Measurements from ENCODE around the gene EPHA6.

DNA sequence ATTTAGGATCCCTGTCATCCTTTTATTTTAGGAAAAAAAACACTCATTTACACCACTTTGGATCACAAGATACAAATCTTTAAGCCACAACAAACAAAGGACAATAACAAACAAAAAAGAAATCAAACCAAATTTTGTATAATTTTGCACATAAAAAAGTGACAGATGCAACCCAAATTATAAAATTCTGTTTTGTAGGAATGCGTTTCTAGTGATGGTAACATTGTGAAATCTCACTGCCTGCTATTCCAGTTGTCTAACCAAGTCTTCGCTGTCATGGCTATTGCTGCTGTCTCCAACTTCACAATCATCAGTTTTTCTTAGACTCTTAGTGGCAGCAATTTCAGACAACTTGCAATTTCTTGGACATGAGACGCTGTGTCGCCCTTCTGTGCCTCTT is 891.8 kb downstream of the EPHA6 start:
- TF ChIP-seq, protein P1, sequence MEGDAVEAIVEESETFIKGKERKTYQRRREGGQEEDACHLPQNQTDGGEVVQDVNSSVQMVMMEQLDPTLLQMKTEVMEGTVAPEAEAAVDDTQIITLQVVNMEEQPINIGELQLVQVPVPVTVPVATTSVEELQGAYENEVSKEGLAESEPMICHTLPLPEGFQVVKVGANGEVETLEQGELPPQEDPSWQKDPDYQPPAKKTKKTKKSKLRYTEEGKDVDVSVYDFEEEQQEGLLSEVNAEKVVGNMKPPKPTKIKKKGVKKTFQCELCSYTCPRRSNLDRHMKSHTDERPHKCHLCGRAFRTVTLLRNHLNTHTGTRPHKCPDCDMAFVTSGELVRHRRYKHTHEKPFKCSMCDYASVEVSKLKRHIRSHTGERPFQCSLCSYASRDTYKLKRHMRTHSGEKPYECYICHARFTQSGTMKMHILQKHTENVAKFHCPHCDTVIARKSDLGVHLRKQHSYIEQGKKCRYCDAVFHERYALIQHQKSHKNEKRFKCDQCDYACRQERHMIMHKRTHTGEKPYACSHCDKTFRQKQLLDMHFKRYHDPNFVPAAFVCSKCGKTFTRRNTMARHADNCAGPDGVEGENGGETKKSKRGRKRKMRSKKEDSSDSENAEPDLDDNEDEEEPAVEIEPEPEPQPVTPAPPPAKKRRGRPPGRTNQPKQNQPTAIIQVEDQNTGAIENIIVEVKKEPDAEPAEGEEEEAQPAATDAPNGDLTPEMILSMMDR (IDR thresholded peaks at IDR 0.05): no peak
- TF ChIP-seq POLR2A (IDR thresholded peaks at IDR 0.05) (no peak), POLR2AphosphoS5 (IDR thresholded peaks at IDR 0.05; ENCODE audit: insufficient read depth in 1 of 2, low read depth in 1 of 2) (no peak)
